HCT116 (cell line): ENCODE data around the gene CLDN15. TPM values are rescaled to one million over a fixed set of nuclear protein-coding genes. Genes with fewer than 3 reads are reported as not detected.
A peak's percentile ranks its signal among the peaks of the same experiment; 100 is the strongest.

Experiments used
- ATAC-seq: fragments of 200-7000 bp; cut with Tn5 transposase; 2 replicates; pipeline ENCODE4 v1.9.1; 2020; ENCODE audit warnings: mild to moderate bottlenecking, moderate library complexity
- BruUV-seq: library from RNA; stranded (reverse); fragments of 400-500 nt; replicated peaks from 2 replicates; lab custom pipeline; 2021; lab: Mats Ljungman, UMichigan
- CTCF ChIA-PET: fragments of 300-600 bp; sonication (Branson Sonifier 250); formaldehyde crosslinking; loops from one replicate; lab custom pipeline; 2021; ENCODE audit warnings: antibody characterized with exemption; lab: Charles Lee
- POLR2A ChIA-PET: fragments of 300-600, 350-600 bp; sonication (Branson Sonifier 250); formaldehyde crosslinking; loops from one replicate; lab custom pipeline; 2021; ENCODE audit warnings: antibody characterized with exemption; lab: Charles Lee
- RAD21 ChIA-PET, 2 experiments: fragments of 300-600 bp; sonication (Branson Sonifier 250); formaldehyde crosslinking; loops; one replicate each; lab custom pipeline; 2023; ENCODE audit warnings: low total read pairs in 2 of 2; ENCODE audit not compliant: uncharacterized antibody in 2 of 2, unreplicated experiment in 2 of 2, low non-redundant PET in 1 of 2; lab: Charles Lee
- DNase-seq: peaks from one replicate; pipeline ENCODE4 v3.0.0-alpha.2; 2010; ENCODE audit warnings: low read depth, low spot score
- H2AFZ ChIP-seq: fragments of 200-600 bp; shearing (Covaris generic), sonication (generic); 2 replicates; pipeline ENCODE4 v1.6.1; 2017; ENCODE audit warnings: low read depth, mixed run types, mixed read lengths, antibody characterized with exemption, low read length; ENCODE audit not compliant: poor library complexity, severe bottlenecking
- H3K27ac ChIP-seq: 2 replicates; pipeline ENCODE4 v1.5.1; 2012; ENCODE audit warnings: low read depth, low read length
- H3K27me3 ChIP-seq: fragments of 200-600 bp; sonication (generic); 2 replicates; pipeline ENCODE4 v1.6.1; 2016; ENCODE audit warnings: mixed run types, low read length, mixed read lengths; ENCODE audit not compliant: insufficient read depth
- H3K36me3 ChIP-seq, 2 experiments: fragments of 200-500 bp in 1 of 2; fragments of 200-600 bp in 1 of 2; sonication (Bioruptor generic) in 1 of 2; sonication (generic) in 1 of 2; 2 replicates each; pipeline versions ENCODE4 v1.5.1 to v1.6.1; 2014 to 2016; ENCODE audit warnings: low read length in 2 of 2, inconsistent platforms in 1 of 2, mixed read lengths in 1 of 2, mixed run types in 1 of 2; ENCODE audit not compliant: insufficient read depth in 2 of 2, control insufficient read depth in 1 of 2
- H3K4me1 ChIP-seq, 2 experiments: fragments of 200-600 bp in 1 of 2; sonication (generic) in 1 of 2; 2 replicates each; pipeline versions ENCODE4 v1.5.1 to v1.6.1; 2012 to 2017; ENCODE audit warnings: low read length in 2 of 2, inconsistent platforms in 1 of 2, mild to moderate bottlenecking in 1 of 2, mixed read lengths in 1 of 2, mixed run types in 1 of 2, moderate library complexity in 1 of 2; ENCODE audit not compliant: insufficient read depth in 2 of 2, control insufficient read depth in 1 of 2
- H3K4me2 ChIP-seq: fragments of 200-600 bp; sonication (generic); 2 replicates; pipeline ENCODE4 v1.6.1; 2017; ENCODE audit warnings: mixed run types, low read length, mixed read lengths
- H3K4me3 ChIP-seq, 2 experiments: fragments of 200-600 bp in 1 of 2; sonication (generic) in 1 of 2; replicated peaks in 1 of 2; 2 replicates each; pipeline ENCODE4 v1.5.1; 2011 to 2016; ENCODE audit warnings: low read length in 2 of 2, control low read depth in 1 of 2, low read depth in 1 of 2, mild to moderate bottlenecking in 1 of 2, mixed read lengths in 1 of 2, mixed run types in 1 of 2
- H3K79me2 ChIP-seq: fragments of 200-600 bp; sonication (generic); 2 replicates; pipeline ENCODE4 v1.6.1; 2017; ENCODE audit warnings: mild to moderate bottlenecking, mixed run types, low read length, moderate library complexity, mixed read lengths; ENCODE audit not compliant: insufficient read depth
- H3K9ac ChIP-seq: fragments of 200-600 bp; sonication (generic); 2 replicates; pipeline ENCODE4 v1.6.1; 2016; ENCODE audit warnings: low read length, mixed read lengths
- H3K9me2 ChIP-seq: fragments of 200-600 bp; sonication (generic), shearing (Covaris generic); 2 replicates; pipeline ENCODE4 v1.6.1; 2017; ENCODE audit warnings: mixed run types, mild to moderate bottlenecking, moderate library complexity; ENCODE audit not compliant: insufficient read depth
- H3K9me3 ChIP-seq, 2 experiments: fragments of 200-500 bp in 1 of 2; fragments of 200-600 bp in 1 of 2; sonication (Bioruptor generic) in 1 of 2; sonication (generic) in 1 of 2; 2 replicates each; pipeline ENCODE4 v1.6.1; 2014 to 2017; ENCODE audit warnings: low read length in 2 of 2, mixed read lengths in 2 of 2, inconsistent platforms in 1 of 2, low read depth in 1 of 2, mild to moderate bottlenecking in 1 of 2, mixed run types in 1 of 2, moderate library complexity in 1 of 2; ENCODE audit not compliant: control insufficient read depth in 1 of 2, insufficient read depth in 1 of 2
- H4K20me1 ChIP-seq: fragments of 200-600 bp; sonication (generic), shearing (Covaris generic); 2 replicates; pipeline ENCODE4 v1.6.1; 2017; ENCODE audit warnings: mixed run types, mild to moderate bottlenecking, moderate library complexity; ENCODE audit not compliant: insufficient read depth
- ELF1 ChIP-seq: IDR thresholded peaks from 2 replicates; pipeline ENCODE4 v1.6.1; 2012; ENCODE audit warnings: low read depth, borderline replicate concordance
- EZH2 ChIP-seq: fragments of 200-600 bp; sonication (generic); IDR thresholded peaks from 2 replicates; pipeline ENCODE4 v1.6.1; 2017; ENCODE audit warnings: antibody characterized with exemption, mixed run types
- FOSL1 ChIP-seq: IDR thresholded peaks from 2 replicates; pipeline ENCODE4 v1.6.1; 2012; ENCODE audit warnings: low read depth
- JUND ChIP-seq: IDR thresholded peaks from 2 replicates; pipeline ENCODE4 v1.6.1; 2012
- POLR2A ChIP-seq: IDR thresholded peaks from 2 replicates; pipeline ENCODE4 v1.7.0; 2011; ENCODE audit warnings: borderline replicate concordance; ENCODE audit not compliant: insufficient read depth, insufficient read length; ENCODE audit errors: extremely low read depth
- POLR2AphosphoS5 ChIP-seq: IDR thresholded peaks from 2 replicates; pipeline ENCODE4 v1.6.1; 2011; ENCODE audit warnings: mild to moderate bottlenecking, low read depth, low read length, moderate library complexity
- SIN3A ChIP-seq: IDR thresholded peaks from 2 replicates; pipeline ENCODE4 v1.6.1; 2012; ENCODE audit warnings: low read depth
- SRF ChIP-seq: IDR thresholded peaks from 2 replicates; pipeline ENCODE4 v1.6.1; 2012; ENCODE audit warnings: low read depth
- ZFX ChIP-seq: fragments of 450-650 bp; IDR thresholded peaks from 2 replicates; pipeline ENCODE4 v1.6.1; 2017
- intact Hi-C: fragments of 100-400 bp; cut with micrococcal nuclease; formaldehyde crosslinking; loops from 2 replicates; pipeline ENCODE4 v1.10.0; 2022
- total RNA-seq: library from RNA; stranded (reverse); gene quantifications from one replicate; pipeline ENCODE4 v1.2.1, GENCODE V29; 2021; ENCODE audit not compliant: unreplicated experiment
- TF ChIP-seq, protein P1 (sequence below): IDR thresholded peaks from 2 replicates; pipeline ENCODE4 v1.6.1; 2012
- TF ChIP-seq, protein P2 (sequence below): IDR thresholded peaks from 2 replicates; pipeline ENCODE4 v1.6.1; 2011; ENCODE audit warnings: mild to moderate bottlenecking, low read length, moderate library complexity; ENCODE audit not compliant: insufficient replicate concordance; ENCODE audit errors: extremely low read depth

Gene CLDN15
- total RNA-seq, 1 experiment from 2014 or later, result 16.9 TPM

DNA sequence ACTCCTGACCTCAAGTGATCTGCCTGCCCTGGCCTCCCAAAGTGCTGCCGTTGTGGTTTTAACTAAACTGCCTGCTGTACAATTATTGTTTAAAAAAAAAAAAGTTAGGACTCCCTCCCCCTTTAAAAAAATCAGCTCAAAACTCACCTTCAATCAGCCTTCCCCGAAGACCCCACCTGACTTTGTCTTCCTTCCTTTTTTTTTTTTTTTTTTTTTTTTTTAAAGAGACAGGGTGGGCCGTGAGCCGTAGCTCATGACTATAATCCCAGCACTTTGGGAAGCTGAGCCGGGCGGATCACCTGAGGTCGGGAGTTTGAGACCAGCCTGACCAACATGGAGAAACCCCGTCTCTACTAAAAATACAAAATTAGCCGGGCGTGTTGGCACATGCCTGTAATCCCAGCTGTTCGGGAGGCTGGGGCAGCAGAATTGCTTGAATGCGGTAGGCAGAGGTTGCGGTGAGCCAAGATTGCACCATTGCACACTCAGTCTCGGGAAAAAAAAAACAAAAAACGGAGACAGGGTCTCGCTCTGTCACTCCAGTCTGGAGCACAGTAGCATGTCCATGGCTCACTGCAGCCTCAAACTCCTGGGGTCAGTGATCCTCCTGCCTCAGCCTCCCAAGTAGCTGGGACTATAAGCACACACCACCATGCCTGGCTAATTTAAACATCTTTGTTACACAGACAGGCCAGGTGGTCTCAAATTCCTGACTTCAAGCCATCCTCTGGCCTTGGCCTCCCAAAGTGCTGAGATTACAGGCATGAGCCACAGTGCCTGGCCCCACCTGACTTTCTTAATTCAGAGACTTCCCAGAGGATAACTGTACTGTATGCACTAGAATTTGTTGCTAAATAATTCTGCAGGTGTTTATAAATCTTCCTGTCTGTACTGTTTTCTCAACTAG is 4.1 kb upstream of the CLDN15 start:
- H3K27me3 ChIP-seq, result no peaks in the 10 kb centered on the region
- H3K36me3 ChIP-seq, result peaks cover 5 to 9% of the 10 kb centered on the region in 2 experiments; a peak in 2 of 4 replicates
- H3K9me2 ChIP-seq, result no peaks in the 10 kb centered on the region
- H4K20me1 ChIP-seq, result no peaks in the 10 kb centered on the region
- ChIA-PET CTCF (no interaction called here), RAD21 (no interaction called here), POLR2A (no interaction called here)
- BruUV-seq, result no TSS peak
- H3K27ac ChIP-seq, result 0 out of 2 replicates have a peak overlapping the region, but pooled peaks have one; percentile 4
- ATAC-seq (no peak), DNase-seq (no peak)
- H3K4me1 ChIP-seq, result peaks cover 14 to 22% of the 10 kb centered on the region in 2 experiments
- intact Hi-C loops, result no loop called here
- H2AFZ ChIP-seq, result no peak overlapping the region
- no peak overlapping the region for H3K9ac ChIP-seq
- peaks cover 43% of the 10 kb centered on the region for H3K79me2 ChIP-seq
- H3K4me3 ChIP-seq, result no peak overlapping the region
- TF ChIP-seq FOSL1, result no peak
- no peak for TF ChIP-seq ELF1
- TF ChIP-seq SRF, result no peak
- TF ChIP-seq, protein P1, sequence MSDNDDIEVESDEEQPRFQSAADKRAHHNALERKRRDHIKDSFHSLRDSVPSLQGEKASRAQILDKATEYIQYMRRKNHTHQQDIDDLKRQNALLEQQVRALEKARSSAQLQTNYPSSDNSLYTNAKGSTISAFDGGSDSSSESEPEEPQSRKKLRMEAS, result no peak
- TF ChIP-seq, protein P2, sequence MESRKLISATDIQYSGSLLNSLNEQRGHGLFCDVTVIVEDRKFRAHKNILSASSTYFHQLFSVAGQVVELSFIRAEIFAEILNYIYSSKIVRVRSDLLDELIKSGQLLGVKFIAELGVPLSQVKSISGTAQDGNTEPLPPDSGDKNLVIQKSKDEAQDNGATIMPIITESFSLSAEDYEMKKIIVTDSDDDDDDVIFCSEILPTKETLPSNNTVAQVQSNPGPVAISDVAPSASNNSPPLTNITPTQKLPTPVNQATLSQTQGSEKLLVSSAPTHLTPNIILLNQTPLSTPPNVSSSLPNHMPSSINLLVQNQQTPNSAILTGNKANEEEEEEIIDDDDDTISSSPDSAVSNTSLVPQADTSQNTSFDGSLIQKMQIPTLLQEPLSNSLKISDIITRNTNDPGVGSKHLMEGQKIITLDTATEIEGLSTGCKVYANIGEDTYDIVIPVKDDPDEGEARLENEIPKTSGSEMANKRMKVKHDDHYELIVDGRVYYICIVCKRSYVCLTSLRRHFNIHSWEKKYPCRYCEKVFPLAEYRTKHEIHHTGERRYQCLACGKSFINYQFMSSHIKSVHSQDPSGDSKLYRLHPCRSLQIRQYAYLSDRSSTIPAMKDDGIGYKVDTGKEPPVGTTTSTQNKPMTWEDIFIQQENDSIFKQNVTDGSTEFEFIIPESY, result no peak
- no peak for TF ChIP-seq POLR2AphosphoS5
- TF ChIP-seq ZFX, result no peak
- TF ChIP-seq EZH2, result no peak
- no peak for TF ChIP-seq SIN3A
- TF ChIP-seq POLR2A, result no peak
- no peak for TF ChIP-seq JUND
- no peak overlapping the region for H3K4me2 ChIP-seq
- no peaks in the 10 kb centered on the region for H3K9me3 ChIP-seq
